AG10803 (cell line): ENCODE measurements around the gene ZC3H4.
A peak's percentile ranks its signal among the peaks of the same experiment; 100 is the strongest.
"Not testable (repeated sequence)": the region's sequence is repeated elsewhere in the genome, so short reads cannot be mapped to it uniquely, and the experiment has no call there.

Experiments used
- DNase-seq: peaks from one replicate; pipeline ENCODE4 v3.0.0; 2010; ENCODE audit warnings: low read depth
- H3K4me3 ChIP-seq: 2 replicates; pipeline ENCODE4 v1.5.1; 2011; ENCODE audit warnings: mild to moderate bottlenecking, low read length, control low read depth
- TF ChIP-seq, protein P1 (sequence below): conservative IDR thresholded peaks from 2 replicates; pipeline ENCODE4 v1.5.1; 2011; ENCODE audit warnings: mild to moderate bottlenecking, low read length, control low read depth, inconsistent platforms

The ZC3H4 gene

DNA sequence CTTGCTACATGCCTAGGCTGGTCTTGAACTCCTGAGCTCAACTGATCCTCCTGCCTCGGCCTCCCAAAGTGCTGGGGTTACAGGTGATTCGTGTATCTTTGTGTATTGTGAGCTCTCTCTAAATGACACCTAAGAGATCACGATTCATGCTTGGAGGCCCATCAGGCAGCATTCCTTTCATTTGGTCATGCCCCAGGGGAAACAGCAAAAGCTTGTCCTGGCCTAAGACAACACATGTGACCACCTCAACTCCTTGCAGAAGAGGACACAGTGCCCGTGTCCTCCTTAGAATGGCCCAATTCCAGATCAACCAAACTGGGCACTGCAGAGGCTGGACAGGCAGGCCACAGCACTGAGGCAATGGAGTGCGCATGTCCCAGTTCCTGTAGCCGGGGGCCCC is 32.5 kb downstream of the ZC3H4 start:
- H3K4me3 ChIP-seq, result no peak overlapping the region
- TF ChIP-seq, protein P1, sequence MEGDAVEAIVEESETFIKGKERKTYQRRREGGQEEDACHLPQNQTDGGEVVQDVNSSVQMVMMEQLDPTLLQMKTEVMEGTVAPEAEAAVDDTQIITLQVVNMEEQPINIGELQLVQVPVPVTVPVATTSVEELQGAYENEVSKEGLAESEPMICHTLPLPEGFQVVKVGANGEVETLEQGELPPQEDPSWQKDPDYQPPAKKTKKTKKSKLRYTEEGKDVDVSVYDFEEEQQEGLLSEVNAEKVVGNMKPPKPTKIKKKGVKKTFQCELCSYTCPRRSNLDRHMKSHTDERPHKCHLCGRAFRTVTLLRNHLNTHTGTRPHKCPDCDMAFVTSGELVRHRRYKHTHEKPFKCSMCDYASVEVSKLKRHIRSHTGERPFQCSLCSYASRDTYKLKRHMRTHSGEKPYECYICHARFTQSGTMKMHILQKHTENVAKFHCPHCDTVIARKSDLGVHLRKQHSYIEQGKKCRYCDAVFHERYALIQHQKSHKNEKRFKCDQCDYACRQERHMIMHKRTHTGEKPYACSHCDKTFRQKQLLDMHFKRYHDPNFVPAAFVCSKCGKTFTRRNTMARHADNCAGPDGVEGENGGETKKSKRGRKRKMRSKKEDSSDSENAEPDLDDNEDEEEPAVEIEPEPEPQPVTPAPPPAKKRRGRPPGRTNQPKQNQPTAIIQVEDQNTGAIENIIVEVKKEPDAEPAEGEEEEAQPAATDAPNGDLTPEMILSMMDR, result no peak
- no peak for DNase-seq

DNA sequence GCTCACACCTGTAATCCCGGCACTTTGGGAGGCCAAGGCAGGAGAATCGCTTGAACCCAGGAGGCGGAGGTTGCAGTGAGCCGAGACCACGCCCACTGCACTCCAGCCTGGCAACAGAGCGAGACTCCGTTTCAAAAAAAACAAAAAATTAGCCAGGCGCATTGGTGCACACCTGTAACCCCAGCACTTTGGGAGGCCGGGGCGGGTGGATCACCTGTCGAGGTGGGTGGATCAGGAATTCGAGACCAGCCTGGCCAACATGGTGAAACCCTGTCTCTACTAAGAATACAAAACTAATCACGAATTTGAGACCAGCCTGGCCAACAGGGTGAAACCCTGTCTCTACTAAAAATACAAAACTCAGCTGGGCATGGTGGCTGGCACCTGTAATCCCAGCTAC is 35.2 kb downstream of the ZC3H4 start:
- not testable (repeated sequence) for H3K4me3 ChIP-seq, DNase-seq

DNA sequence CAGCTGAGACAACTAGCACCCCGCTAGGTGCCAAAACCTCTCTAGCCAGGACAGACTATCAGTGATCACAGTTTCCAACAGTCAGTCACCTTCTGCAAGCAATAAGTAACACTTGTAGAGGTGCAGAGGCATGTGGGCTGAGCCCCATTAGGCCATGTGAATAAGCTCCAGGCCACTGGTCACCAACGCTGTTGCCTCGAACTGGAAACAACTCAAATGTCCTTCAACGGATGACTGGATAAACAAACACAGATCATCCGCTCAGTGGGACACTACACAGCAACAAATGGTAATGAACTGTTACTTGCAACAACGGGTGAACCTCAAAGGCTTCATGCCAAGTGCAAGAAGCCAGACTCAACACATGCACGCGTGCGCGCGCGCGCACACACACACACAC is 37.6 kb downstream of the ZC3H4 start:
- TF ChIP-seq, protein P1, result no peak
- no peak for DNase-seq
- H3K4me3 ChIP-seq, result no peak overlapping the region

DNA sequence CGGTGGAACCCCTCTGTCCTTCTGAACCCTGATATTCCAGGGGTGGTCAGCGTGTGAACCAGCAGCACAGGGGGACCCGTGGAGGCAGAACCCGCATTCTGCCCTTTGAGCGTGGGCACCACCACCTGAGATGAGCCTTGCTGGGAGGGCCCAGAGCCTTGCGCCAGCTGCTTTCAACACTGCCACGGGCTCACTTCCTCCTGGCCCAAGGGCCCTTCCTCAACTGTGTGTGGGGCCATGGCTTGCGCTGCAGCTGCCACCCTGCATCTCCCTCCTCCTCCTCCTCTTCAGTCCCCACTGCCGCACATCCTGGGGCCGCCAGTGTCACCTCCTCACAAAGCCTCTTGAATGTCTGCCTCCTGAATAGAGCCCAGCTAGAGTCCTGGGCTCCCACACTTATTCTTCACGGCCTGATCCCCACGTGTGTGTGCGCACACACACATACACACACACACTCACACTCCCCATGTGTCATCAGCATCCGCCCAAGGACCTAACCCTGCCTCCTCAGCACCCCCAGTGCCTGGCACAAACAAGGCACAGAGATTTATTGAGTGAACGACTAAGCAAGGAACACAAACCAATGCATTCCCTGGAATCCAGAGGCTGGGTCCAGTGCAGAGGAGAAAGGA is 38.3 kb downstream of the ZC3H4 start:
- TF ChIP-seq, protein P1, result no peak
- H3K4me3 ChIP-seq, result no peak overlapping the region
- DNase-seq, result peak; percentile 17

DNA sequence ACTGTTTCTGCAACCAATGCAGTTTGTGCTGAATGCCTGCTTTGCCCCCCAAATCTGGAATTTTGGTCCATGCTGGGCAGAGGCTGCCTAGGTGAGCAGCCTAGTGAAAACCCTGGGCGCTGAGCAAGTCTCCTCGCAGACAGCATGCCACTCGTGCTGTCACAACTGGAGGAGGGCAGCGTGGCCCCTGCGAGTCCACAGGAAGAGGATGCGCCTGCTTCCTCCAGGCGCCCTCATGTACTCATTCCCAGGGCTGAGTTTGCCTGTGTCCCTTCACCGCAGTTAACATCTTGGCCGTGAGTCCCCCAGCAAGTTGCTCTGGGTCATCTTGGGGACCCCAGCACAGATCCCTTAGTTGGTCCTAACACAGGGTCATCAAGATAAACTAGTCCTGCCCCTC is 39.0 kb downstream of the ZC3H4 start:
- DNase-seq, result no peak
- TF ChIP-seq, protein P1, result no peak
- no peak overlapping the region for H3K4me3 ChIP-seq

DNA sequence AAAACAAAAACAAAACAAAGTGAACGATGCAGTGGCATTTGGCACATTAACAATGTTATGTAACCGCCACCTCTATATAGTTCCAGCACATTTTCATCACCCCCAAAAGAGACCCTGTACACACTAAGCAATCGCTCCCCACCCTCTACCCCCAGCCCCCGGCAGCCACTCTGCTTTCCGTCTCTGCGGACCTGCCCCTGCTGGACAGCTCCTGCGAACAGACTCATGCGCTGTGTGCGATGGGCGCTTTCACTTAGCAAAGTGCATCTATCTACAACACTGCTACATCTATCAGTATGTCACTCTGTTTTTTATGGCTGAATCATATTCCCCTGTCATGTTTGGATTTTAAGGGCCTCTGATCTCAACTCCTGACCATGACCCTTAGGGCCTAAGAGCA is 40.0 kb downstream of the ZC3H4 start:
- DNase-seq, result no peak
- H3K4me3 ChIP-seq, result no peak overlapping the region
- TF ChIP-seq, protein P1, result no peak

DNA sequence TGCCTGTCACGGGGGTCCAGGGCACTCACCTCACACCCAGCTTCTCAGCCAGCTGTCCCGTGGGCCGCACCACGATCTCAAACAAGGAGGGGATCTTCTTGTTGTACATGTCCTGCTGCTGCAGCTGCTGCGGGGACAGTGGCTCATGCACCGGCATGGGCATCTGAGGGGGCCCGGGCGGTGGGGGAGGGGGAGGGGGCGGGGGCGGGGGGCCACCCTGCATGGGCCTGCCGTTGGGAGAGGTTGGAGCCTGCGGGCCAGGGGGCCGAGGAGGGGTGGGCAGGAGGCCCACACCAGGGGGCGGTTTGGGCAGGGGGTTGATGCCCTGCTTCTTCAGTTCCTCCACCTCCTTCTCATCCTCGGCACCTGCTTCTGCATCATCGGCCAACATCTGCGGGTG is 41.3 kb downstream of the ZC3H4 start:
- DNase-seq, result no peak
- TF ChIP-seq, protein P1, result no peak
- no peak overlapping the region for H3K4me3 ChIP-seq

DNA sequence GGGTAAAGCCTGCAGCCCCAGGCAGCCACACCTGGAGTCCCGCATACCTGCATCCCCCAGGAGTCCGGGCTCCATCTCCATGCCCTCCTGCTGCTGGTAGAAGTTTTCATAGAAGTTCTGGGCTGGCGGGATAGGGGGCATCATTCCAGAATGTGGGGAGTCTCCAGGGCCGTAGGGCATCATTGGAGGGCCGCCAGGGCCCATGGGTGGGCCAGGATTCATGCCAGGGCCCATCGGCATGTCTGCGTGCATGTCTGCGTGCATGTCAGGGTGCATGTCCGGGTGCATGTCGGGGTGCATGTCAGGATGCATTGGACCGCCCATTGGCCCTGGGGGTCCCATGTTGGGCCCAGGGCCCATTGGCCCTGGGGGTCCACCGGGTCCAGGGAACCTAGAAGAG is 41.8 kb downstream of the ZC3H4 start:
- no peak overlapping the region for H3K4me3 ChIP-seq
- no peak for DNase-seq
- TF ChIP-seq, protein P1, result no peak
